Spleen (tissue), 11 donors: Measurements from ENCODE around the gene WFDC1. TPM values are rescaled to one million over a fixed set of nuclear protein-coding genes. Genes with fewer than 3 reads are reported as not detected.

ENCODE experiments used
- DNase-seq: peaks from one replicate; pipeline ENCODE4 v3.0.0-alpha.2; 2020
- H3K27ac ChIP-seq, 8 donors: fragments of 200-600 bp; sonication (generic) in 7 of 8; 1 replicate in 4 of 8; 2 replicates in 4 of 8; pipeline versions ENCODE4 v1.5.0 to v1.8.0; 2016 to 2021; ENCODE audit warnings: inconsistent platforms in 4 of 8, mild to moderate bottlenecking in 4 of 8, moderate library complexity in 1 of 8
- H3K27me3 ChIP-seq, 7 donors: fragments of 200-600 bp; sonication (generic) in 6 of 7; replicated peaks in 1 of 7; 1 replicate in 4 of 7; 2 replicates in 3 of 7; pipeline versions ENCODE4 v1.5.0 to v1.8.0; 2016 to 2021; ENCODE audit warnings: inconsistent platforms in 3 of 7, mild to moderate bottlenecking in 1 of 7
- H3K36me3 ChIP-seq, 6 donors: fragments of 200-600 bp; sonication (generic) in 5 of 6; 1 replicate in 4 of 6; 2 replicates in 2 of 6; pipeline versions ENCODE4 v1.5.0 to v1.8.0; 2016 to 2021; ENCODE audit warnings: inconsistent platforms in 2 of 6
- H3K4me1 ChIP-seq, 6 donors: fragments of 200-600 bp; sonication (generic) in 5 of 6; 1 replicate in 3 of 6; 2 replicates in 3 of 6; pipeline versions ENCODE4 v1.5.0 to v1.8.0; 2016 to 2021; ENCODE audit warnings: inconsistent platforms in 3 of 6
- H3K4me3 ChIP-seq, 8 donors: fragments of 200-600 bp; sonication (generic) in 7 of 8; 1 replicate in 4 of 8; 2 replicates in 4 of 8; pipeline versions ENCODE4 v1.5.0 to v1.8.0; 2016 to 2021; ENCODE audit warnings: inconsistent platforms in 4 of 8, mild to moderate bottlenecking in 4 of 8, moderate library complexity in 2 of 8
- H3K9me3 ChIP-seq, 8 donors: fragments of 200-600 bp; sonication (generic) in 7 of 8; 1 replicate in 4 of 8; 2 replicates in 4 of 8; pipeline versions ENCODE4 v1.5.0 to v1.8.0; 2016 to 2021; ENCODE audit warnings: inconsistent platforms in 4 of 8
- CTCF ChIP-seq, 11 experiments: fragments of 200-600 bp in 7 of 11; fragments of 450-650 bp in 4 of 11; sonication (generic) in 4 of 11; IDR thresholded peaks in 8 of 11; conservative IDR thresholded peaks in 3 of 11; 1 replicate in 7 of 11; 2 replicates in 4 of 11; pipeline versions ENCODE4 v1.4.0 to v1.8.0; 2016 to 2021; ENCODE audit warnings: antibody characterized with exemption in 11 of 11, inconsistent platforms in 4 of 11, mild to moderate bottlenecking in 1 of 11
- POLR2A ChIP-seq, 3 donors: fragments of 450-650 bp; IDR thresholded peaks; one replicate each; pipeline ENCODE4 v1.5.1; 2017; ENCODE audit warnings: antibody characterized with exemption in 3 of 3, mild to moderate bottlenecking in 1 of 3
- POLR2AphosphoS5 ChIP-seq, 3 donors: sonication (generic); formaldehyde crosslinking; IDR thresholded peaks; one replicate each; pipeline ENCODE4 v1.5.1; 2017; ENCODE audit warnings: antibody characterized with exemption in 3 of 3
- WGBS, 5 donors: extraction: QIAGEN DNeasy Blood & Tissue Kit in 3 of 5; methylation state at CpG; one replicate each; pipeline versions ENCODE4 v1.1.5 to v1.1.7; 2013 to 2018; 5-methylcytosine and 5-hydroxymethylcytosine counted together
- intact Hi-C: fragments of 100-400 bp; cut with DNase I; formaldehyde crosslinking; loops from one replicate; pipeline ENCODE4 v1.15.0; 2023; ENCODE audit warnings: low total_unique reads
- polyA plus RNA-seq, 3 donors: library from polyadenylated mRNA; stranded (reverse); fragments of 200-250 nt; gene quantifications; one replicate each; pipeline ENCODE4 v1.2.1, GENCODE V29; 2013
- total RNA-seq, 7 donors: library from RNA; depleted of rRNA in 3 of 7; stranded (reverse); fragments of >200 nt in 3 of 7; fragmentation: NEBNext Ultra II Directional in 4 of 7; extraction: Animal tissue kit (Norgen Biotek cat#: 25700) in 4 of 7; gene quantifications; one replicate each; pipeline versions ENCODE4 v1.1.0 to v1.2.1, GENCODE V29; 2016 to 2021
- donor health status: healthy with polysubstance abuse.
- donor health status: DM: no; HTN: no; CAD: no; lungs with moderate emphysema.
- donor health status: DM: no; HTN: no; CAD: no.
- donor health status: Bipolar disorder and iron deficiency.
- donor health status: healthy.
- donor health status: DM: no; HTN: no; CAD: no.
- donor health status: DM: yes; HTN: yes; CAD: no.

Gene WFDC1
- total and polyA plus RNA-seq, 10 donors, result 1.6 to 6.6 (median 2.2) TPM

GRCh38 chr16:84302111-84302954, 7.7 kb downstream of the WFDC1 start:
- H3K4me3 ChIP-seq, result no peak overlapping the region
- intact Hi-C loops, result no loop called here
- no peaks in the 10 kb centered on the region for H3K9me3 ChIP-seq
- H3K27ac ChIP-seq, result peak overlapping the region in 2 of 8 donors; percentile 2
- 80 to 88% (median 83%) methylated on average over 28 of the region's 28 CpGs for WGBS, 5 donors
- TF ChIP-seq CTCF (IDR thresholded peaks at IDR 0.05 in 8 of 11, conservative IDR thresholded peaks at IDR 0.05 in 3 of 11), result no peak
- no peak for TF ChIP-seq POLR2A (IDR thresholded peaks at IDR 0.05)
- no peak for TF ChIP-seq POLR2AphosphoS5 (IDR thresholded peaks at IDR 0.05)
- peaks cover 0 to 6% (median 0%) of the 10 kb centered on the region in 6 donors for H3K4me1 ChIP-seq
- DNase-seq, result no peak
- H3K36me3 ChIP-seq, result no peaks in the 10 kb centered on the region
- H3K27me3 ChIP-seq, result peaks cover 0 to 37% (median 0%) of the 10 kb centered on the region in 7 donors

- WGBS, 5 donors, result 64 to 82% (median 80%) methylated on average over 8 of the region's 8 CpGs
- Histone ChIP-seq H3K9me3 (no peaks in the 10 kb centered on the region), H3K4me3 (no peak overlapping the region), H3K36me3 (no peaks in the 10 kb centered on the region), H3K27ac (peak overlapping the region in 2 of 8 donors; percentile 2), H3K4me1 (peaks cover 0 to 8% (median 0%) of the 10 kb centered on the region in 6 donors), H3K27me3 (peaks cover 0 to 37% (median 0%) of the 10 kb centered on the region in 7 donors)
- TF ChIP-seq POLR2A (IDR thresholded peaks at IDR 0.05), result no peak
- no peak for TF ChIP-seq POLR2AphosphoS5 (IDR thresholded peaks at IDR 0.05)
- no peak for TF ChIP-seq CTCF (IDR thresholded peaks at IDR 0.05 in 8 of 11, conservative IDR thresholded peaks at IDR 0.05 in 3 of 11)
- intact Hi-C loops, result no loop called here
- no peak for DNase-seq
Observed at GRCh38 chr16:84303023-84303422, 8.3 kb downstream of the WFDC1 start.

- WGBS, 5 donors, result 67 to 88% (median 68%) methylated on average over 7 of the region's 7 CpGs
- Histone ChIP-seq H3K36me3 (no peaks in the 10 kb centered on the region), H3K4me3 (no peak overlapping the region), H3K9me3 (no peaks in the 10 kb centered on the region), H3K27ac (peak overlapping the region in 1 of 8 donors; percentile 9), H3K4me1 (peaks cover 0 to 13% (median 0%) of the 10 kb centered on the region in 6 donors), H3K27me3 (peaks cover 0 to 41% (median 0%) of the 10 kb centered on the region in 7 donors)
- intact Hi-C loops, result no loop called here
- no peak for DNase-seq
- TF ChIP-seq POLR2AphosphoS5 (IDR thresholded peaks at IDR 0.05) (no peak), CTCF (IDR thresholded peaks at IDR 0.05 in 8 of 11, conservative IDR thresholded peaks at IDR 0.05 in 3 of 11) (no peak)
Observed at GRCh38 chr16:84303516-84303915, 8.8 kb downstream of the WFDC1 start.

GRCh38 chr16:84306564-84306963, 11.9 kb downstream of the WFDC1 start:
- H3K27me3 ChIP-seq, result peaks cover 0 to 44% (median 0%) of the 10 kb centered on the region in 7 donors
- H3K27ac ChIP-seq, result no peak overlapping the region
- H3K4me1 ChIP-seq, result peaks cover 0 to 13% (median 0%) of the 10 kb centered on the region in 6 donors
- no peaks in the 10 kb centered on the region for H3K9me3 ChIP-seq
- H3K4me3 ChIP-seq, result no peak overlapping the region
- intact Hi-C loops, result no loop called here
- TF ChIP-seq POLR2AphosphoS5 (IDR thresholded peaks at IDR 0.05) (no peak), CTCF (IDR thresholded peaks at IDR 0.05 in 8 of 11, conservative IDR thresholded peaks at IDR 0.05 in 3 of 11) (no peak), POLR2A (IDR thresholded peaks at IDR 0.05) (no peak)
- DNase-seq, result no peak
- H3K36me3 ChIP-seq, result no peaks in the 10 kb centered on the region
- 75 to 91% (median 85%) methylated on average over 3 of the region's 3 CpGs for WGBS, 5 donors
